ENCODE results near the gene RAB3B.

DNA sequence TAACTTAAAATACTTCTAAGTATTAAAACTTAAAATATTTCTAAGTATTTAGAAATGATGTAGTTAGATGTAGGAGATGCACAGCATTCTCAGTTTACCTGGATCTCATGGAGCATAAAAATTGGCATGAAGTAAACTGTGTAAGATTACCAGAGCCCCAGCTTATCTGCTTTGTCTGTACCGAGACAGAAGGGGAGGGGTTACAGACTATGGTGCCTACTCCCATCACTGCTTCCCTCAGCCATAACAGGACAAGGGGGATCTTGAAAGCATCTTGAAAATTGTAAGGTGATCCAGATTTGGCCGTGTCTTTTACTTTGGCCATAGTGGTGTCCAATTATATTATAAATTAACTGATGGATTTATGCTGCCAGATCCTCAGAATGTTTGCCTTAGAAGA is 130.8 kb downstream of the RAB3B start:
- TF ChIP-seq POLR2A (IDR thresholded peaks at IDR 0.05; ENCODE audit: low read length) (no peak), GATA1 (IDR thresholded peaks at IDR 0.05; ENCODE audit: low read depth, low read length) (no peak)

Data from erythroblast (primary cell).